ENCODE results near the gene INMT.

GRCh38 chr7:30765408-30765807 lies 13.5 kb downstream of the INMT start:
- no peak for TF ChIP-seq POLR2A (IDR thresholded peaks at IDR 0.05)
- no peak for TF ChIP-seq CTCF (IDR thresholded peaks at IDR 0.05)
